Effector CD8-positive, alpha-beta T cell (primary cell): Measurements from ENCODE around the gene CISD2.
"Not testable (repeated sequence)": the region's sequence is repeated elsewhere in the genome, so short reads cannot be mapped to it uniquely, and the experiment has no call there.

Experiments used
- DNase-seq: peaks from one replicate; lab custom pipeline; 2025; lab: John Stamatoyannopoulos, UW

Gene CISD2

GRCh38 chr4:102849579-102850104 lies 19.1 kb upstream of the CISD2 start:
- no peak for DNase-seq

GRCh38 chr4:102850370-102850769 lies 18.4 kb upstream of the CISD2 start:
- no peak for DNase-seq

- DNase-seq, result no peak
Measured at GRCh38 chr4:102858828-102859464, 9.8 kb upstream of the CISD2 start.

GRCh38 chr4:102860611-102861324 lies 8.0 kb upstream of the CISD2 start:
- no peak for DNase-seq

DNA sequence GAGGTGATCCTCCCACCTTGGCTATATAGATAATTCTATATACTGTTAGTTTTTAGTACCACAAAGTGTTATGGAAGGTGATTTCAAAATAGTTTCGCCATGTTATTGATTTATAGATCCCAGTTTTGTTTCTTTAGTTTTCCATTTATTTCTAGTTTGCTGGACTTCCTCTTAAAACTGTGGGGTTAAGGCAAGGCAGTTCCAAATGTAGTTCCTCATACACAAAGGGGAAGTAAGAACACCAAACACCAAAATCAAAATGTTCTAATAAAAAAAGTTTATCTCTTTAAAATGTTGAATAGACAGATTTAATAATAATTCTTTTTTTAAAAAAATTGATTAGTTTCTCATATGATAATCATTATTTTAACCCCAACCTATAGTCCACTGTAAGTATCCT lies 6.8 kb upstream of the CISD2 start:
- DNase-seq, result no peak

- no peak for DNase-seq
Measured at GRCh38 chr4:102862747-102863146, 6.0 kb upstream of the CISD2 start.

GRCh38 chr4:102865327-102865726 lies 3.5 kb upstream of the CISD2 start:
- not testable (repeated sequence) for DNase-seq

DNA sequence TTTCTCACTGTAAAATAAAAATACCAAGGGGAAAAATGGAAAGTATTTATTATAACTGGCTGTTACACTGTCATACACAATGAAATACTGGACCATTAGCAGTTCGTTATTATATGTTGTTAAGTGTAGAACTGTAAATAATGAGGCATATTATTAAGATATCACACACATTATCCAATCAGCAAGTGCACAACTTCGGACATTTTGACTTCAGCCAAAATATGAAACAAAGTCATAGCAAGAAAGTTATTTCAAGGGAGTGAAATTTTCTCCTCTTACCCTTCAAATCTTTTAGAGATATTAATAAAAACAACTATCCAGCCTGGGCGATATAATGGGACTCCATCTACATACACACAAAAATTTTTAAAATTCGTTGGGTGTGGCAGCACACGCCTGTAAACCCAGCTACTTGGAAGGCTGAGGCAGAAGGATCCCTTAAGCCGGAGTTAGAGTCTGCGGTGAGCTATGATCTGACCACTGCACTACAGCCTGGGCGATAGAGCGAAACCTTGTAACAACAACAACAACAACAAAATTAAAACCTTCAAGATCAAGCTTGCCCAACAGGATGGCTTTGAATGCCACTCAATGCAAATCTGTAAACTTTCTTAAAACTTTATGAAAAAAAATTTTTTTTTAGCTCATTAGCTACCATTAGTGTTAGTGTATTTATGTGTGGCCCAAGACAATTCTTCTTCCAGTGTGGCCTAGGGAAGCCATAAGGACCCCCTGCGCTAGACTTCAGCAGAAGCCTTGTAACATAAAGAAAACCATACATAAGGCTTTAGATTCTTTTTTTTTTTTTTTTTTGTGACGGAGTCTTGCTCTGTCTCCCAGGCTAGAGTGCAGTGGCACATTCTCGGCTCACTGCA lies 1.3 kb upstream of the CISD2 start:
- DNase-seq, result no peak

GRCh38 chr4:102868153-102868780 lies 525 bp upstream of the CISD2 start:
- no peak for DNase-seq

DNA sequence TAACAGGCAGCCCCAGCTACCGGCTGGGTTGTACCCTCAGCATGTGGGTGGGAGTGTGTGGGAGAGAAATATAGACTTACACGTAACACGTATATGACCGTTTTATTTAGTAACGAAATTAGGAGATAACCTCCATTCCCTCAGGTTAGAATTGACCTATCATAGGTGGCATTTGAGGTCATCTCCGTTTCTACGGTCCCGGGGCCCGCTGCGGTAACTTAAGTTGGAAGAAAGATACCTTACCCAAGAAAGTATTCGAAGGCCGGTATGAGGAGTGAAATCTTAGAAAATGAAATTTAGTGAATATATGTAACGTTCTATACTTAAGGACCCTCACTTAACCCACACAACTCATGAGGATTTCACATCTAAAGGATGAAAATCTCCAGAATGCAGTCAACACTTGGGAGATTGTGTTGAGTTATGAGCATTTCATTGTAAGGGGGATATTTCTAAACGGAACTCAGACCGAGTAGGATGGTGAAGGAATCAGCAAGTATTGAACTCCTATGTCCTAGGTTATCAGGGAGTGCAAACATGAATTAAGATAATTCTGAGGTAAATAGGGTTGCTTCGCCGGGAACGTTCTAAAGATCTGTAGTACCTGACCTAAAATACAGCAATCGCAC lies 891 bp downstream of the CISD2 start:
- DNase-seq, result no peak

DNA sequence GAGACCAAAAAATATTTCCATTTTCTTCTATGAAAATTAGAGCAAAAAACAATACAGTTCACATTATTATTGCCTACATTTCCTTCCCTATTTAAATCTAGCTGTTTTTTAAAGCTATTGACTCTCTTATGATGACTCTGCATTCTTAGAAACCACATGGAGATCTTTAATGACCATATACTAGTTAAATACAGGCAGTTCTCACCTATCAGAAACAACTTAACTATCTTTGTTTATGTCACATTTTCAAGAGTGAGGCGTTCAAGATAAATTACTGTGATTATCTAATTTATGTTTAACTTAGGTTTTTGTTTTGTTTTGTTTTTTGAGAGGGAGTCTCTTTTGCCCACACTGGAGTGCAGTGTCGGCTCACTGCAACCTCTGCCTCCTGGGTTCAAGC lies 3.0 kb downstream of the CISD2 start:
- no peak for DNase-seq

GRCh38 chr4:102877477-102878106 lies 8.8 kb downstream of the CISD2 start:
- not testable (repeated sequence) for DNase-seq

GRCh38 chr4:102878349-102878748 lies 9.6 kb downstream of the CISD2 start:
- not testable (repeated sequence) for DNase-seq

- no peak for DNase-seq
Measured at GRCh38 chr4:102878901-102879300, 10.1 kb downstream of the CISD2 start.

GRCh38 chr4:102881343-102881742 lies 12.6 kb downstream of the CISD2 start:
- DNase-seq, result no peak

GRCh38 chr4:102883278-102883677 lies 14.5 kb downstream of the CISD2 start:
- DNase-seq, result no peak

- not testable (repeated sequence) for DNase-seq
Measured at GRCh38 chr4:102888570-102888969, 19.8 kb downstream of the CISD2 start.

- not testable (repeated sequence) for DNase-seq
Measured at GRCh38 chr4:102889866-102890265, 21.1 kb downstream of the CISD2 start.

- DNase-seq, result not testable (repeated sequence)
Measured at GRCh38 chr4:102896547-102896946, 27.8 kb downstream of the CISD2 start.

DNA sequence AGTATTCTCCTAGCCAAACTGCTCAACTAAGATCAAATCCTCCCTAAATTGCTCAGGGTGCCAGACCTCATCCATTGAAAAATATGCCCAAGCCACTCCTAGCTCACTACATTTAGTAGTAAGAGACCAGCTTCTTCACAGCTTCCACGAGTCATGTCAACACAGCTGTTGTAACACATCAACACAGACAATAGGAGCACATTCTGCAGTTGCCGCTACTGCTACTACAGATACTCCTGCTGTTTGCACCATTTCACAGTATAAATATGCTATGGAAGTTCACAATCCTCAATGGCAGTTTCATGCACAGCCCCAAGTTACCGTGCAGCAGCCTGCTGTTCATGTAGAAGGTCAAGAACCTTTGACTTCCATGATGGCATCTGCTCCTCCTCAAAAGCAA lies 28.8 kb downstream of the CISD2 start:
- not testable (repeated sequence) for DNase-seq

- DNase-seq, result no peak
Measured at GRCh38 chr4:102901804-102902203, 33.0 kb downstream of the CISD2 start.
